Skeletal muscle tissue (tissue), 5 donors: Measurements from ENCODE around the gene SIGLECL1. TPM values are rescaled to one million over a fixed set of nuclear protein-coding genes. Genes with fewer than 3 reads are reported as not detected.

Source experiments
- H3K27ac ChIP-seq: one replicate; pipeline ENCODE4 v1.7.0; 2013; ENCODE audit warnings: mild to moderate bottlenecking, low read depth, low read length, inconsistent platforms
- H3K27me3 ChIP-seq, 3 donors: one replicate each; pipeline ENCODE4 v1.7.0; 2013; ENCODE audit warnings: low read length in 3 of 3; ENCODE audit not compliant: control insufficient read depth in 3 of 3, insufficient read depth in 3 of 3
- H3K36me3 ChIP-seq, 3 donors: one replicate each; pipeline ENCODE4 v1.7.0; 2013; ENCODE audit warnings: low read length in 3 of 3; ENCODE audit not compliant: control insufficient read depth in 3 of 3, insufficient read depth in 3 of 3
- H3K4me1 ChIP-seq, 3 donors: one replicate each; pipeline ENCODE4 v1.7.0; 2013; ENCODE audit warnings: low read length in 3 of 3, mild to moderate bottlenecking in 3 of 3; ENCODE audit not compliant: control insufficient read depth in 3 of 3, insufficient read depth in 3 of 3
- H3K4me3 ChIP-seq, 3 donors: one replicate each; pipeline ENCODE4 v1.7.0; 2013; ENCODE audit warnings: low read length in 3 of 3
- H3K9ac ChIP-seq, 3 donors: one replicate each; pipeline ENCODE4 v1.7.0; 2013; ENCODE audit warnings: low read length in 3 of 3, mild to moderate bottlenecking in 3 of 3, moderate library complexity in 2 of 3, low read depth in 1 of 3
- H3K9me3 ChIP-seq, 3 donors: one replicate each; pipeline ENCODE4 v1.7.0; 2013; ENCODE audit warnings: low read length in 3 of 3; ENCODE audit not compliant: control insufficient read depth in 3 of 3
- small RNA-seq: library from RNA; depleted of rRNA; stranded (forward); fragments of <200 nt; gene quantifications from one replicate; pipeline ENCODE3, GENCODE V24; 2014
- total RNA-seq: library from RNA; depleted of rRNA; stranded (reverse); fragments of >200 nt; gene quantifications from one replicate; pipeline ENCODE4 v1.2.3, GENCODE V29; 2014
- donor health status: Osteomylitis.

Gene SIGLECL1
- total RNA-seq, 1 donor from 2014 or later, result not detected

GRCh38 chr19:51317968-51318367, 67.1 kb downstream of the SIGLECL1 start:
- Histone ChIP-seq H3K4me1 (no peaks in the 10 kb centered on the region), H3K9ac (no peak overlapping the region), H3K36me3 (no peaks in the 10 kb centered on the region), H3K27me3 (peaks cover 10 to 33% (median 12%) of the 10 kb centered on the region in 3 donors), H3K9me3 (peaks cover 0 to 3% (median 0%) of the 10 kb centered on the region in 3 donors), H3K4me3 (no peak overlapping the region), H3K27ac (no peak overlapping the region)

Small RNA genes within 50 kb of the gene (small RNA-seq; reads per million reads assigned to genes)
- not detected for gene MIR8074

Other genes with a start within 250 kb of the SIGLECL1 start
- not detected for gene KLK8, start 249.5 kb upstream of the SIGLECL1 start, total RNA-seq
- under 0.01 TPM for gene KLK10, start 231.4 kb upstream of the SIGLECL1 start, total RNA-seq
- gene KLK11, start 224.5 kb upstream of the SIGLECL1 start, total RNA-seq, result not detected
- not detected for gene KLK12, start 216.1 kb upstream of the SIGLECL1 start, total RNA-seq
- gene KLK13, start 186.0 kb upstream of the SIGLECL1 start, total RNA-seq, result not detected
- not detected for gene KLK14, start 168.2 kb upstream of the SIGLECL1 start, total RNA-seq
- 4.2 TPM for gene CTU1, start 142.7 kb upstream of the SIGLECL1 start, total RNA-seq
- gene SIGLEC9, start 126.2 kb upstream of the SIGLECL1 start, total RNA-seq, result under 0.01 TPM
- gene SIGLEC7, start 108.8 kb upstream of the SIGLECL1 start, total RNA-seq, result 0.52 TPM
- 0.52 TPM for gene CD33, start 26.0 kb upstream of the SIGLECL1 start, total RNA-seq
- gene IGLON5, start 60.6 kb downstream of the SIGLECL1 start, total RNA-seq, result not detected
- gene VSIG10L, start 91.1 kb downstream of the SIGLECL1 start, total RNA-seq, result 0.52 TPM
- gene ETFB, start 115.3 kb downstream of the SIGLECL1 start, total RNA-seq, result 52.2 TPM
- not detected for gene CLDND2, start 117.9 kb downstream of the SIGLECL1 start, total RNA-seq
- not detected for gene NKG7, start 121.6 kb downstream of the SIGLECL1 start, total RNA-seq
- gene LIM2, start 136.9 kb downstream of the SIGLECL1 start, total RNA-seq, result not detected
- not detected for gene C19orf84, start 139.5 kb downstream of the SIGLECL1 start, total RNA-seq
- gene SIGLEC10, start 166.6 kb downstream of the SIGLECL1 start, total RNA-seq, result 1.6 TPM
- gene SIGLEC8, start 207.4 kb downstream of the SIGLECL1 start, total RNA-seq, result 0.52 TPM
- gene CEACAM18, start 227.5 kb downstream of the SIGLECL1 start, total RNA-seq, result not detected